Measurements from ENCODE around the gene PLVAP.
A peak's percentile ranks its signal among the peaks of the same experiment; 100 is the strongest.

The PLVAP gene, protein sequence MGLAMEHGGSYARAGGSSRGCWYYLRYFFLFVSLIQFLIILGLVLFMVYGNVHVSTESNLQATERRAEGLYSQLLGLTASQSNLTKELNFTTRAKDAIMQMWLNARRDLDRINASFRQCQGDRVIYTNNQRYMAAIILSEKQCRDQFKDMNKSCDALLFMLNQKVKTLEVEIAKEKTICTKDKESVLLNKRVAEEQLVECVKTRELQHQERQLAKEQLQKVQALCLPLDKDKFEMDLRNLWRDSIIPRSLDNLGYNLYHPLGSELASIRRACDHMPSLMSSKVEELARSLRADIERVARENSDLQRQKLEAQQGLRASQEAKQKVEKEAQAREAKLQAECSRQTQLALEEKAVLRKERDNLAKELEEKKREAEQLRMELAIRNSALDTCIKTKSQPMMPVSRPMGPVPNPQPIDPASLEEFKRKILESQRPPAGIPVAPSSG

DNA sequence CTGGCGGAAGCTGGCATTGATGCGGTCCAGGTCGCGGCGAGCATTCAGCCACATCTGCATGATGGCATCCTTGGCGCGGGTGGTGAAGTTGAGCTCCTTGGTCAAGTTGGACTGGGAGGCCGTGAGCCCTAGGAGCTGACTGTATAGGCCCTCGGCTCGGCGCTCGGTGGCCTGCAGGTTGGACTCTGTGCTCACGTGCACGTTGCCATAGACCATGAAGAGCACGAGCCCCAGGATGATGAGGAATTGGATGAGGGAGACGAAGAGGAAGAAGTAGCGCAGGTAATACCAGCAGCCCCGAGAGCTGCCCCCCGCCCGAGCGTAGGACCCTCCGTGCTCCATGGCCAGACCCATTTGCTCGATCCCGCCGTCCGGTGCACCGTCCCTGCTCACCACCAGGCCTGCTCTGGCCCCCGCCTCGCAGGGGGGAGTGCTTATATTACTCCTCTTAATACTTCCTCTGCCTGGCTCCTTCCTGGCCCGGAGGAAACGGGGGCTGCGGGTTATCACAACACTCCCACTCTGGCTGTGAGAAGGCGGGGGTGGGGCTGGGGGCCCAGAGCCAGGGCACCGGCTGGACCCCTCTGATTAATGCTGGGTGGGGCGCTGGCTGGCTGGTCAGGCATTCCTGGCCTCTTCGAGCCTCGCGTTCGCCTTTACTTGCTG, at the start of gene PLVAP:
PLVAP (minus strand) TSS at position 408 of the 666 bp plus-strand sequence; CDS start at position 354, 54 bp downstream.
- no peak for DNase-seq

DNA sequence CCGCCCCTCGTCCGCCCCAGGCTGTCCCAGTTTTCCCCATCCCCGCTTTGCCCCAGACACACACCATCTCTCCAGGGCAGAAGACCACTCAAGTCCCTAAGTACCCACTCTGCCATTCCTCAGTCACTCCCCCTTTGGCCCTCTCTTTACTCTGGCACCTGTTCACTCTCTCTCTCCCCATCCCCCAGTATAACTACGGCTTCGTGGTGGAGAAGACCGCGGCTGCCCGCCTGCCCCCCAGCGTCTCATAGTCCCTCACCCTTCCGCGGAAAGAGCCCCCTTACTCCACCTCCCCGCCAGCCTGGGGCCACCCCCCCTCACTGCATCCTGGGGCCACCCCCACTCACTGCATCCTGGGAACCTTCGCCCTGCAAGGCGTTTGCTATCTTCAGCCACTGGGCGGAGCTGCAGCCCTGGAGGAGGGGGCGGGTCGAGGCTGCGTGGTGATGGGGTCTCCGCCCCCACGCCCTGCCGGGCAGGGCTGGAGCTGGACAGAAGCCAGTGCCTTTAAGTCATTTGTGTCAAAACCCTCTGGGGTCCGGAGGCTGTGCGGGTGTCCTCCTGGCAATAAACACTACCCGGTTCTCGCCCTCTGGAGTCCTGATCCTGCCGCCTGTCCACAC, 47.7 kb upstream of the PLVAP start:
- peak; percentile 94 for DNase-seq

DNA sequence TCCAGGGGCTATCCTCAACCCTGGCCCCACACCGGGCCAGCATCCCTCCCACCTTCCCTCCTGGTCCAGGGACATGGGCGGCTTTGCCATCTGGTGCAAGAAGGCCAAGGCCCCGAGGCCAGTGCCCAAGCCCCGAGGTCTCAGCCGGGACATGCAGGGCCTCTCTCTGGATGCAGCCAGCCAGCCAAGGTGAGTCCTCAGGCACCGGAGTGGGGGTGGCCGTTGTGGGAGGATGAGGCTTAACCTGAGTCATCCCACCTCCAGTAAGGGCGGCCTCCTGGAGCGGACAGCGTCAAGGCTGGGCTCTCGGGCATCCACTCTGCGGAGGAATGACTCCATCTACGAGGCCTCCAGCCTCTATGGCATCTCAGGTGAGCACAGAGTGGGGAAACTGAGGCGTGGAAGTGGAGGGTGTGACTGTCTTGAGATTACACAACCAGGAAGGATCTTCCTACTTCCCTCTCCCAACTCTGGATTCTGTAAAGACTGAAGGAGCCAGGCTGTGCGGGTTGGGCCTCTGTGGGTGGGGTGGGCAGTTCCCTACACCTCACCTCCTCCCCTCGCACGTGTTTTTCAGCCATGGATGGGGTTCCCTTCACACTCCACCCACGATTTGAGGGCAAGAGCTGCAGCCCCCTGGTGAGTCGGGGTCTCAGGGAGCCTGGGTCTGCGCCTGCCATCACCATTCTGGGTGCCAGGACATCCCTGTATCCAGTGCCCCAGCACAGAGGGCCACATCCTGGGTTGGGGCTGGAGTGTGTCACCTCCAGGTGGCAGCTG, 46.5 kb upstream of the PLVAP start:
- DNase-seq = no peak

DNA sequence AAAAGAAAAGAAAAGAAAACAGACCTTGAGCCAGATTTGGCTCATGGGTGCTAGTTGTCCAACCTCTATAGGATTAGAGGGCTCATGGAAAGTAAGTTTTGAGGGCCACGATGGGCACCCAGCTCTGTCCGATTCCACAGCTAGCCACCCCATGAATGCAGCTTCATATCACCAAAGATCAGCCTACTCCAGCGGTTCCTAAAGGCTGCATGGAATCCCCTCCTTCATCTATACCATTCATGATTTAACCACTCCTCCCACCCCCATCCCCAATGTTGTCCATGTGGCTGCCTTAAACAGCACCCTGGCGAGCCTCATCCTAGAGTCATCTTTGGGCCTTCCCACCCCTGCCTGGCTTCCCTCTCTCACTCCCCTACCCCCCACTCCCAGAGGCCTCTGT, 44.8 kb upstream of the PLVAP start:
- DNase-seq = no peak

DNA sequence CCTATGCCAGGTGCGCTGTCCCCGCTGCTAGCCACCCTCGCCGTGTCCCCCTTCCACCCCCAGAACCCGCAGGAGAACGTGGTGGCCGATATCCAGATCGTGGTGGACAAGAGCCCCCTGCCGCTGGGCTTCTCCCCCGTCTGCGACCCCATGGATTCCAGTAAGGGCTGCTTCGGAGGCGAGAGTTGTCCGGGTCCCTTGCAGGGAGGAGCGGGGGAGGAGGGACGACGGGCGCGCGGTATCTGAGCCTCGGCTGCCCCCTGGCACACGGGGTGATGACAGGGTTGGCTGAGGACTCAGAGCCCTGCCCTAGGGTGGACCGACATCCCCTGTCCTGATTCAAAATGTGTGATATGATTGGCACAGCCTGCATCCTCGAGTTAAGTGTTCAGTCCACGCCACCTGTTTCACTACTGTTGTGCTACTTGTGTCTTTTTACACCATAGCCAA, 43.4 kb upstream of the PLVAP start:
- peak; percentile 56 for DNase-seq

DNA sequence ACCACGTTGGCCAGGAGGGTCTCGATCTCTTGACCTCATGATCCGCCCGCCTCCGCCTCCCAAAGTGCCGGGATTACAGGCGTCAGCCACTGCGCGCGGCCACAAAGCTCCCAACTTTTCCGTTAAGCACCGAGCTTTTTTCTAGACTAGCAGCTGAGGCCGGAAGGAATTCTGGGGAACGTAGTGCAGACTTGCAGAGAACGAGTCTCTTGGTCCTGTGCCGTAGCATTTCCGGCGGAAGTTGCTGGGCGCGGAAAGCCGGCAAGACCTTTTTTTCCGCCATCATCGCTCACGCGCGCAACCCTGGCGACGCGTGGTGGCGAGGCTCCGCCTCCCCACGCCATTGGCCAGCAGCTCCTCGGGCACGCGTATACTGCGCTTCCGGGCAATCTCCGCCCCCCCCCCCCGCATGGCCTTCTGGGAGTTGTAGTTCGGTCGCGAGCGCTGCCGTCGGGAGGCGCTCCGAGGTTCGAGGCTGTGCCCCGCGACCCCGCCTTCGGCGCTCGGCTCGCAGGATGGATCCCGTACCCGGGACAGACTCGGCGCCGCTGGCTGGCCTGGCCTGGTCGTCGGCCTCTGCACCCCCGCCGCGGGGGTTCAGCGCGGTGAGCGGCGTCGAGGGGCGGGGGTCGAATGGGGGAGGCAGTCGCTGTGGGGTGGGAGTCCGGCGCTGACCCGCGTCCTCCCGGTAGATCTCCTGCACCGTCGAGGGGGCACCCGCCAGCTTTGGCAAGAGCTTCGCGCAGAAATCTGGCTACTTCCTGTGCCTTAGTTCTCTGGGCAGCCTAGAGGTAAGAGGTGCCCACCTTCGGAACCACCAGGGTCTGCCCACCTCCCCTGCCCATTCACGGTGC, 42.7 kb upstream of the PLVAP start, which contains the start of gene MVB12A:
MVB12A (plus strand) TSS at position 427 of the 854 bp plus-strand sequence; CDS start at position 516, 89 bp downstream.
- DNase-seq = peak; percentile 99

DNA sequence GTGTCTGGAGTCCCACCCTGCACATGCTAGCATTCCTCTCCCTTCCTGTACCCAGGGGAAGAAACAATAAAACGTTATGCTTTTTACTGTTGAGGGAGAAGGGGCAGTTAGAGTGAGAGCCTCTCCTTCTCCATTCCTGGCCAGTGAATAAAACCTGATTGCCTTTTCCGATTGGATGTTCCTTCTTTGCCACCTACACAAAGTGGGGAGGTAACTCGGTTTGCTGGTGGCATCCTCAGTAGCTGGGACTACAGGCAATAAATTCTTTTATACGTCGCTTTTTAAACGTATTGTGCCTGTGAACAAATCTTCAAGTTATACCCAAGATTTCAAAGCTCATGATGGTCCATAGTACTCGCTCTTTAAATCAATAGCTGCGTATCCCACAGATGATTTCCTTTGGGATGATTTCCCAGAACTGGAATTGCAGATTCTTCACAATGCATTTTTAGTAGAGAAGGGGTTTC, 42.0 kb upstream of the PLVAP start:
- no peak for DNase-seq

DNA sequence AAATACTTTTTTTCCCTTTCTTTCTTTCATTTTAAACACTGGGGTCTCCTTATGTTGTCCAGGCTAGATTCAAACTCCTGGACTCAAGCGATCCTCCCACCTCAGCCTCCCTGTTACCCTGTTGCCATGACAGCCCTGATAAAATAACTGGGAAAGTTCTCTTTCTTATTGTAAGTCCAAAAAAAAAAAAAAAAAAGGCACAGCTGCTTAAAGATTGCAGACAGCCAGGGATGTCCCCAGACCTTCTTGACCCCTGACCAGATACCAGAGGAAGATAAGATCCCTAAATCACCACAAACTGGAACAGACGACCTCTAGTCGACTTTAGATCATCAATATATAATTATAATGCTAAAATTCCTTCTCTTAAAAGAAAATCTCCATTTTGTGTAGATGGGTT, 41.6 kb upstream of the PLVAP start:
- no peak for DNase-seq

DNA sequence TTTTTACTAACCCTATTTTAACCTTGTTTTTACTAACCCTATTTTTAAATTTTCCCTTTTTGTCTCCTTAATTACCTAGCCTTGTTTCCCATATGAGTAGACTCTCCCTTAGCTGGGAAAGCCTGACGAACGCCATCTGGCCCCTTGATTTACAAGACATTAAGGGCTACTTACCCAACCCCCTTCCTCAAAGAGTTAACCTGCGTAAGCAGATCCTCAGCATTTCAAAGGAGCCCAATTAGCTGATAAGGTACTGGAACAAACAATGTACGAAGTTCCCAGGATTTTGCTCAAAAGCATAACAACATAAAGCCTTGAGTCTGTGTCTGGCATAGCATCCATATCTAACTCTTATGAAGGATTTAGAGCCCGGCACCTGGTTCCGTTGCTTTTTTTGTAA, 38.0 kb upstream of the PLVAP start:
- no peak for DNase-seq

DNA sequence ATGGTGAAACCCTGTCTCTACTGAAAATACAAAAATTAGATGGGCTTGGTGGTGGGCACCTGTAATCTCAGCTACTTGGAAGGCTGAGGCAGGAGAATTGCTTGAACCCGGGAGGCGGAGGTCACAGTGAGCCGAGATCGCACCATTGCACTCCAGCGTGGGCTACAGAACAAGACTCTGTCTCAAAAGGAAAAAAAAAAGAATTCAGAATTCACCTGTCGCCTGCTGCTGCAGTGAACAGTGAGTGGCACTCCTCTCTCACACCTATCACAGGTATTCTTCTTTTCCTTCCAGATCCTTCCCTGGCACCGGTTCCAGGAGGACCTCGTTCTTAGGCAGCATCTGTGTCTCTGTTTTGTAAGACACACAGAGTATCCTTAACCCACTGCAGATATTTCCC, 37.0 kb upstream of the PLVAP start:
- no peak for DNase-seq

DNA sequence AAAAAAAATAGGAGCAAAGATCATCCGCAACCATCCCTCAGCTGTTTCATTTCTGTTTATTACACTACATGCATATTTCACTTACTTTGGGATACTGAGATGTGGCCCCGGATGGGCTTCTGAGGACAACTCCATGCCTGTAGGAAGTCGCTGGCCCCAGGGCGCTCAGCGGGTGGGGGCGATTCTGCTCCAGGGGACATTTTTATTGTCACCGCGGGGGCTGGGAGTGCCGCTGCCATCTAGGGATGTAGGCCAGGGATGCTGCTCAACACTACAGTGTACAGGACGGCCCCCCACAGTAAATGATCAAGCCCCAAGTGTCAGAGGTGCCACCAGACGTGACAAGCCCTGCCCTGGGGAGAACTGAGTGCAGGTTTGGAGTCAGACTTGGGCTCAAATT, 34.7 kb upstream of the PLVAP start:
- no peak for DNase-seq

DNA sequence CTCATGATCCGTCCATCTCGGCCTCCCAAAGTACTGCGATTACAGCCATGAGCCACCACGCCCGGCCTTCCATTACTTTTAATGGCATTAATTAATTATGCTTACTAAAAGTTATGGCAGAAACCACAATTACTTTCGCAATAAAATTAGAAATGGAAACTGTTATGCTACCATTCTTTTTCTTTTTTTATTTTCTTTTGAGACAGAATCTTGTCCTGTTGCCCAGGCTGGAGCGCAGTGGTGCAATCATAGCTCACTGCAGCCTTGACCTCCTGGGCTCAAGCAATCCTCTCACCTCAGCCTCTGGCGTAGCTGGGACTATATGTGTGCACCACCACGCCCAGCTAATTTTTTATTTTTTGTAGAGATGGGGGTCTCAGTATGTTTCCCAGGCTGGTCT, 32.8 kb upstream of the PLVAP start:
- DNase-seq = no peak

DNA sequence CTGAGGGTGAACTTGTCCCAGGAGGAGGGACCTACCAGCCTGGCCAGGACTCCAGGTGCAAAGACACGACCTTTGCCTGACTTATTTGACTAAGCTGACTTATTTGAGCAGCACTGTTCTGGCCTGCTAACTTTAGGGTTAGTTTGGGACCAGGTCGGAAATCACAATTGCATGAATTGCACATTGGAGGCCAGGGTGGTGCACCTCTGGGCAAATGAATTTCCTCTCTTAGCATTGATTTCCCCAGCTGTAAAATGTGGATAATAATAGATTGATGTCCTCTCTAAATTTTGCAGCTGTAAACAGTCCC, 29.7 kb upstream of the PLVAP start:
- no peak for DNase-seq

DNA sequence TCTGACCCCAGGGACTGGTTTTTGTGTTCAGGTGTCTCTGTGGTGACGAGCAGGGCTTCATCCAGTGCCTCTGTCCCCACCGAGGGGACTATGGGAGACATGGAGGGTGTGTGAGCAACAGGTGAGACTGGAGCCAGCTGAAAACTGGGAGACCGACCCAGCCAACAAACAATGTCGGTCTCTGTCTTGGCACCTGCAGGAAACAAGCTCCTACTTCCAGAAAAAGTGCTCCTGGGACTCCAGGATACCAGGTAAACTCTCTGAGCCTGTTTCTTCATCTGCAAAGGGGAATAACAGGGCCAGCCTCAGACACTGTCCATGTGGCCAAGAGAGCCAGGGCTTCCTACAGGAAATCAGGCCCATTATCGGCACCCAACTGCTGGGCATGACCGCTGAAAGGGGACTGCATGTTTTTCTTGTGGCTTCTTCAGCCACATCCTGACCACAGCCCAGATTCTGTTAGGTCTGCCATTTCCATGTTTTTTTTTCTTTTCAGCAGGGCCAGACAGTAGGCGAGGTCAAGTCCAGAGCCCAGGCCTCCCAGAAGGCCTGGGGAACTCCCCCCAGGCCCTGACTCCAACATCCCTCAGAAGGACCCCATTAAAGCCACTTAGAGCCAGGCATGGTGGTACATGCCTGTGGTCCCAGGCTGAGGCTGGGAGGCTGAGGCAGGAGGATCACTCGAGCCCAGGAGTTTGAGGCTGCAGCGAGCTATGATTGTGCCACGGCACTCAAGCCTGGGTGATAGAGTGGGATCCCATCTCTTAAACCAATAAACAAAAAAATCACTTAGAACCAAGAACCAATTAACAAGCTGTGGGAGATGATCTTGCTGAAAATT, 29.1 kb upstream of the PLVAP start:
- DNase-seq = no peak

DNA sequence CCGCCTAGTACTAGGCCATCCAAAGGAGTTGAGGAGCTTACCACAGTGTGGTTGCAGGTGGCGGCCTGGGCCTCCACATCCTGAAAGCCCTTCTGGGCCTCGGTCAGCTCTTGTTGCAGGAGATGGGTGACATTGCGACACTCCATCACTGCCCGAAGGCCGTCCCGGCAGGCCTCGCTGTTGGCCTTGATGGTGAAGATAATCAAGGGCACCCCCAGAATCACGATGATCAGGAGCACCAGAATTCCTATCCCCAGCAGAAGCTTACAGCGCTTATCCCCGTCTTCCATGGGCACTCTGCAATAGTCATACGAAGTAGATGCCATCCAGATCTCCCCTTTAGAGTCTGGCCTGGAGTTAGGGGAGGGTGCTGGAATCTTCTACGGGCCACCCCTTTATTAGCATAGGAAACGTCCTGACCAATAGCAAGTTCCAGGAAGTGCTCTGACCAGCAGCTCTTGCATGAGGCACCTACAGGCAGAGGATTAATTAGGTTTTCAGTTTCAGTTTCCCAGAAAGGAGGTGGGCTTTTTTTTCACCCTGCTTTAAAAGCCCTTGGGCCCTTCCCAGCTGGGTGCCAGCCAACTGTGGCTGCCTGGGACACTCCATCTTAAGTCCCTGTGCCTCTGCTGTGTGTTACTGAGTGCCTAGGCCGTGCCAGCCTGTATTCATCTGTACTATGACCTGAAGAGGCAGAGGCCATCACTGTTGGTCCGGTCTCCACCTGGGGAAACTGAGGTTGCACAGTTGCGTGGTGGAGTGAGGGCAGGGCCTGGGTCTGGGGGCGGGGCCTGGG, 28.3 kb upstream of the PLVAP start, which contains the start of gene BST2:
BST2 (minus strand) TSS at position 381 of the 796 bp plus-strand sequence; CDS start at position 326, 55 bp downstream.
- DNase-seq = no peak

DNA sequence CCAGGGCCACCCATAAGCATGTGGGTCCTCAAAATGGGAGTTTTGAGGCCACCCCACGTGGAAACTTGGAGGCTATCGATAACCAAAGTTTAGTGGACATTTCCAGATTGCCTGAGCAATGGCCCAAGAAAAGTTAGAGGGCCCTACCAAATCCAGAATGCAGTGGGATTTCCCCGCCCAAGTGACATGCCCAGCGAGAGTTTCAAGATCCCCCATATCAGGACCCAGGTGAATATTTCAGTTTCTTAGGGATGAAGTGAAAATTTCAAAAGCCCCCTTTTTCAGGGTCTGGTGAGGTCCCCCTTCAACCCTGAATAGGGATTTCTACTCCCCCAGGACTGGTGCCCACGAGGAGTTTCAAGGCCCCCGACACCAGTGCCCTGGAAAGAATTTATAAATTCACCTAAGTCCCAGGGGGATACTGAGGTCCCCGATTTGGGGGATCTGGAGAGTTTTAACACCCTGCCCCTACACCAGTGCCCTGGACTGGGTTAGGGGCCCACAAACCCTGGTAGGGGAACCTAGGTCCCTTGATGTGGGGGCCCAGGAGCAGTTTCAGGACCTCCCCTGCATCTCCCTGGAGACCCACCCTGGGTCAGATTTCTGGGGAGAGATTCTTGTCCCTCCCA, 27.6 kb upstream of the PLVAP start:
- no peak for DNase-seq

DNA sequence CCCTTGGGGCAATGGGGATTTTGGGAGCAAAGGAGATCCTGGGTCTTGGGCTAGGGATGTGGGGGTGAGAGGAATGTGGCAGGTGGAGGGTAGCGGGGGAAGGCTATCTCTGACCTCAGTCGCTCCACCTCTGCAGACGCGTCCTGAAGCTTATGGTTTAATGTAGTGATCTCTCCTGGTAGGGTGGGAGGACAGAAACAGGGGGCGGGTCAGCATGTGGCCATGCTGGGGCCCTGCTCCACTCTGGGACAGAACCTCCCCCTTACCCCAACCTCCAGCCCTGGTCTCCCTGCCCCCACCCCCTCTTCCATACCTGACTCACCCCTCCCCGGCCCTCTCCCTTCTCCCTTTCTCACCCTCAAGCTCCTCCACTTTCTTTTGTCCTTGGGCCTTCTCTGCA, 26.9 kb upstream of the PLVAP start:
- DNase-seq = no peak

DNA sequence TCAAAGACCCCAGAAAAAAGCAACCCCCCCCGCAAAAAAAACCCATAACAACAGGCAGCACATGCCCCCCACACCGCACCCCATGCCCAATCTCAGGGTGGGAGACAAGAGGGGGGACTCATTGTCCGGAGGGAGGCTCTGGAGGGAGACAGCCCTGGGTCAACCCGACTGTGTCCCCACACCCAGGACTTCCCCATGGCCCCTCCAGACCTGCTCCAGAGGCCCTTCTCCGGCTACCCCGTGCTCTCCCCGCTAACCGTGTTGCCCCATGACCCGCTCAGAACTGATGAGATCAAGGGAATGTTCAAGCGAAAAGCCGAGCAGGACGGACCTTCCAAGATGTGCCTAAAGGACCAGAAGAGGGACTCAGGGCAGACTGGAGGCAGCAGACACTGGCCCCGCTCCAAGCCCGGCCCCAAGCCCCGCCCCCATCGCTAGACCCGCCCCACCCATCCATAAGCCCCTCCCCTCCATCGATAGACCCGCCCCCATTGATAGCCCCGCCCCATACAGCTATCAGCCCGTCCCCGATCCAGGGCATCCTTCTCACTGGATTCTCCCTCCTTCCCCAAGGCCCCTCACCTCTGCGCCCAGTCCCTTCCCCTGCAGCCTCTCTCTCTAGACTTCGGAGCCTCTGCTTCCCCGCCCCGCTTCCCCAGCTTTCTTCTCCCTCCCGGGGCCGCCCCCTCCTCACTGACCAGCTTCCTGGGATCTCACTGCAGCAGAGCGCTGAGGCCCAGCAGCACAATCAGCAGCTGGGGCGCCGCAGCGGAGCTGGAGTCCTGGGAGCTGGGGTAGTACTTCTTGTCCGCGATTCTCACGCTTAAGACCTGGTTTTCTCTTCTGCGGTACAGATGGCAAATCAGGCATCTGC, 26.1 kb upstream of the PLVAP start:
- DNase-seq = peak; percentile 84

Measured in islet precursor cell (in vitro differentiated cells).